Measurements from ENCODE around the gene GLMP.

Gene GLMP

DNA sequence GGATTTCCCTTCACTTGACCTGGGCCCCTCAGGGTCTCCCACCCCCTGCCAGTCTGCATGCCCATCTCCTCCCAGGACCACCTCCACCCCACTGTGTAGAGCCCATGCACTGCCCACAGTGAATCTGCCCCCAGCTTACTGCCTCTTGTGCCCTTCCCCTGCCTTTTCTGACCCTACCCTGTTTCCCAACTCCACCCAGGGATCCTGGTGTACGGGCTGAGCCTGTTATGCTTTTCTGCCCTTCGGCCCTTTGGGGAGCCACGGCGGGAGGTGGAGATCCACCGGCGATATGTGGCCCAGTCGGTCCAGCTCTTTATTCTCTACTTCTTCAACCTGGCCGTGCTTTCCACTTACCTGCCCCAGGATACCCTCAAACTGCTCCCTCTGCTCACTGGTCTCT, 9.4 kb downstream of the GLMP start:
- DNase-seq (ENCODE audit: low read depth in 1 of 2, low spot score in 1 of 2) = no peak

DNA sequence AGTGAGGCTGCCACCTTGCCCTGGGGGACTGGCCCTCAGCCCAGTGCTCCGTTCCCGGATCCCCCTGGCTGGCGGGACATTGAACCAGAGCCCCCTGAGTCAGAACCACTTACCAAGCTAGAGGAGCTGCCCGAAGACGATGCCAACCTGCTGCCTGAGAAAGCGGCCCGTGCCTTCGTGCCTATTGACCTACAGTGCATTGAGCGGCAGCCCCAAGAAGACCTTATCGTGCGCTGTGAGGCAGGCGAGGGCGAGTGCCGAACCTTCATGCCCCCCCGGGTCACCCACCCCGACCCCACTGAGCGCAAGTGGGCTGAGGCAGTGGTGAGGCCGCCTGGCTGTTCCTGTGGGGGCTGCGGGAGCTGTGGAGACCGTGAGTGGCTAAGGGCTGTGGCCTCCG, 10.0 kb downstream of the GLMP start:
- DNase-seq (ENCODE audit: low read depth in 1 of 2, low spot score in 1 of 2) = no peak

DNA sequence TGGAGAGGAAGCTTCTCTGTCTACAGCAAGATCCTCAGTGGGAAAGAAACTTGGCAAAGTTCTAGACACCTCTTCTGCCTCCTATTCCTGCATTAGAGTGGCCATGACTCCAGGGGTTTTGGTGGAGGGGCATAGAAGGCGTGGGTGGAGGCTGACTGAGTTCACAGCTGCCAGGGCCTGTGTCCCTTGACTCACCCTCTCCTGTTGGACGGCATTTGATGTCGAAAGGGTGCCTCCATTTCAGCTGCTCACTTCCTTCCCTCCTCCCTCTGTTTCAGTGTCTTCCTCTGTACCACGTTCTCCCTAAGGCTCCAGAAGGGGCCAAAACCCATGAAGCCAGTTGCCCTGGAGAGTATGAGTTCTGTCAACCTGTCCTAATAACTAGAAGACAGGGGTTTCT, 10.7 kb downstream of the GLMP start:
- DNase-seq (ENCODE audit: low read depth in 1 of 2, low spot score in 1 of 2) = no peak

DNA sequence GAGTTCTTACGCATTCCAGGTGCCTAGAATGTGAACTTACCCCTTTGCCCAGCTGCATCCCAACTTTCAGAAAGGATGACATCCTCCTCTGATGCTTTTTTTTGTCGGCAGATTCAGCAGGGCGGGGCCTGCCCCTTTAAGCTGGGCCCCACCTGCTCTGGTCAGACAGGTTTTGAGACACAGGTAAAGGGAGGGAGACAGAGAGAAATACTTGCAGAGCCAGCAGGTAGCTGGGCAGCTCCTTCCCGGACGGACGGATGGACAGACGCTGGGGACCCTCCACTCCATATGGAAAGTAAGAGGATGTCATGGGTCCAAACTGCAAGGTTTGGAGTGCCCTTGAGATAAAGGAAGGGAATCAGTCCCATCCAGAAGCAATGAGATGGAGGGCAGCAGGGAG, 11.4 kb downstream of the GLMP start, which contains the start of gene TMEM79:
Gene TMEM79, plus strand, starts transcription at position 214 of the 400 bp plus-strand sequence. CDS start 902 bp downstream, outside the sequence.
- no peak for DNase-seq (ENCODE audit: low read depth in 1 of 2, low spot score in 1 of 2)

DNA sequence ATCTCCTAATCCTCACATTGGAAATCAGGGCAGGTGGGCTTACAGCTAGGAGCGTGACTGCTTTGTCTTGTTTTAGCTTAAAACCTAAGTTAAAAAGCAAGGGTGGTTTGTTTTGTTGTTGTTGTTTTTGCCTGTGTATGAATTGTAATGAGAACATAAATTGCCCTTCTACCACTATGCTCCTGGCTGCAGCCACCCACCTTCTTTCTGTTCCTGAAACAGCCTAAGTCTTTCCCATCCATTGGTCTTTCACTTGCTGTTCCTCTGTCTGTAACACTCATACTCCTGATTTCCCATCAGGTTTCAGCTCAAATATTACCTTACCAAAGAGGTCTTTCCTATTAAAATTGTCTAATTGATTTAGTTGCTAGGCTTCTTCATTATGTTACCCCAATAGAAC, 12.0 kb downstream of the GLMP start:
- no peak for DNase-seq (ENCODE audit: low read depth in 1 of 2, low spot score in 1 of 2)

DNA sequence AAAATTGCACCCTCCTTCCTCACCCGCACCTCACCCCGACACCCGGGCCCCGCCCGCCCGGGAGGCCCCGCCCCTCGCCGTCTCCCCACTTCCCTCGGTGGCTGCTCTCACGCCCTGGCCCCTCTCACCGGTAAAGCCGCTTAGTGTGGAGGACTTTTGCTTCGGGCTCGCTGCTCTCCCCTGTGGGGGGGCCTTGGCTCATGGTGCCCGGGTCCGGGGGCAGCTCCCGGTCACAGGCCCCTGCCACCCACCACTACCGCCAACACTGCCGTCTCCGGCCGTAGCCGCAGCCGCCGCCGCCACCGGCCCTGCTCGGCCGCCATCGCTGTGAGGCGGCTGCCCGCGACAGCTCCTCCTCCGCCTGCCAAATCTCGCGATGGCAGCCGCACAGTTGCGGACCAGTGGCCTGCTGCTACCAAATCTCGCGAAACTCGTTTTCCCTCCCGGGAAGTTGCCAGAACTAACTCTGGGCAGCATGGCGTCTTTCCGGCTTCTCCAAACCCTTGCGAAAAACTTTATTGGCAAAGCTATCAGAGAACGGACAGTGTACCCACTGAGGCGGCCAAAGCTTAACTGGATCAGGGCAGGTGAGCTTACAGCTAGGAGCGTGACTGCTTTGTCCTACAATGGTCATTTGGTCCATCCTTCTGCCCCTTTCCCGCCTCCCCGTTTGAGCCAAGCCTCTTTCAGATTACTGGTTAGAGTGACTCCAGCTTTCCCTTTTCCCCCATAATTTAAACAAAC, 12.8 kb downstream of the GLMP start, which contains the start of gene SMG5:
Gene SMG5, minus strand, starts transcription at position 347 of the 744 bp plus-strand sequence. Its CDS starts 145 bp downstream, at position 202.
- DNase-seq (ENCODE audit: low read depth in 1 of 2, low spot score in 1 of 2) = peak; percentile 89 to 90

DNA sequence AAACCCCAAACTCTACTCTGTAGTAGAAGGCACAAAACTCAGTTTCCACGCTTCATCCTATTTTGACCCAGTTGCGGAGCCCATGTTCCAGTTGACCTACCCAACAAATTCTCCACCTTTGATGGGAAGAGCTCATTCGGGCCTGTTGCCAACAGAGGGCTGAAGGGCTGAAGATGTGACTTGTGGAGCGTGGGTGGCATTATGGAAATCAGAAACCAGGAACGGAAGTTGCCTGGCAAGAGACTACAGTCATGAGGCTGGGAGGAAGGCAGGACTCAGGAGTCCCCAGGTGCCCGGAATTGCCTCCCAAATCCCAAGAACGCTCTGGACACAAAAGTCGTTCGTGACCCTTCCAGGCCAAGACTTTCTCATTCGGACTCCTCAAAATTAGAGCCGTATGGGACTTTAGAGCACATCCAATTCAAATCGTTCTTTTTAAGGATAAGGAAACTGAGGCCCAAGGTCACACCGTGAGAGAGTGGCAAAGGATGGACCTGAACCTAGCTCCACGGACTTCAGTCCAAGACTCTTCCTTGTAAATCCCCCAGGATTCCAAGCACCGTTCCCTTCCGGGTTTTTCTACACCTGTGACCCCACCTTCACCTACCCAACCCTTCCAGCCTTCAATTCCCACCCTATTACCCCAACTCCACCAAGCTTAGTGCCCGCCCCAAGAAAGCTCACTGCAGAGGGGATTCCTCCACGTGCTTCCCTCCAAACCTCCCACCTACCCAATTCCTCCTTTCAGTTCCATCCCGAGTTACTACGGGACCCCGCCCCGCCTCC, 13.6 kb downstream of the GLMP start:
- DNase-seq (ENCODE audit: low read depth in 1 of 2, low spot score in 1 of 2) = no peak

DNA sequence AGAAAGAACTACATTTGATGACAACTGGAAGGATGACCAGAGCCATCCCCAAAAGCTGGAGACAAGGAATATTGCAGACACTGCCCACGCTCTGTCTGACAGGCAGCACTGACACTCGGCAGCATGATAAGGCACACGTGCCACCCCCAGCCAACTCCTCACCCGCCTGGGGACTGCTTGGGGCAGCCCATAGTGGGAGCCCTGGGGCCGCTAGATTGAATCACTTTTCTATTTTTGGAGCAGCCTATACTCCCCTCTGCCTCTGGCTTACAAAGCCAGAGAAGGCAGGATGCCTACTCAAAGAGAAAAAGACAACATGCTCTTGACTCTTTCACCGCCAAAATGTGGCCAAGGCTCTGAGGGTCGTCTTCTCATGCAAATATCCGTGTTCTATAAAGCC, 14.2 kb downstream of the GLMP start:
- peak in 1 of 2 donors; percentile 41 for DNase-seq (ENCODE audit: low read depth in 1 of 2, low spot score in 1 of 2)

DNA sequence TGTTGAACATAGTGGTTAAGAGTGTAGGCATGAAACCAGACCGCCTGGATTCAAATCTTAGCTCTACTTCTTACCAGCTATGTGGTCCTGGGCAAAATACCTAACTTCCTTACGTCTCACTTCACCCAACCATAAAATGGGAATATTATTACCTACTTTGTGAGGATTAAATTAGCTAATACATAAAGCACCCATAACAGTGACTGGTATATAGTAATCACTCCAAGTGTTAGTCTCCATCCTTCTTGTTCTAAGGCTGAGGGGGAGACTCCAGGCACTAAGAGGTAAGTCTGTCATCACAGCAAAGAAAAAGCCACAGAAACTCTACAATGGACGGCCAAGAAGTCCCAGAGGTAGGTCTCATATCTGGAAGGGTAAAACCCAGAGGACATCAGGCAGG, 15.6 kb downstream of the GLMP start:
- no peak for DNase-seq (ENCODE audit: low read depth in 1 of 2, low spot score in 1 of 2)

DNA sequence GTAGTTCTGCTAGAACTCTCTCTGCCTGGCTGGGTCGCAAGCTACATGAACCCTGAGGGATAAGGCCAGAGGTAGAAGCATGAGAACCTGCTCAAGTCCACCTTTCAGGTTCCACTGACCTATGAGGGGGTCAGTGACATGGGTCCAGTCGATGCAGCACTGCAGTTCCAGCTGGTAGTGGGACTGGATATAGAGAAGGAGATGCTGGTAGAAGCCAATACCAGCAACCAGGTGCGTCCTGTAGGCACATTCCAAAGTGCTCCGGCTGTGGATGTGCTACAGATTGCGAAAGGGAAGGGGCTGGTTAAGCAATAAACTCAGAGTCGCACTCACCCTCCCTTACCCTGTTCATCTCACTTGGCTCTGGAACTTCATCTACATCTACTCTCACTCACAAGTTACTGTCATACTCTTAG, 18.5 kb downstream of the GLMP start:
- no peak for DNase-seq (ENCODE audit: low read depth in 1 of 2, low spot score in 1 of 2)

DNA sequence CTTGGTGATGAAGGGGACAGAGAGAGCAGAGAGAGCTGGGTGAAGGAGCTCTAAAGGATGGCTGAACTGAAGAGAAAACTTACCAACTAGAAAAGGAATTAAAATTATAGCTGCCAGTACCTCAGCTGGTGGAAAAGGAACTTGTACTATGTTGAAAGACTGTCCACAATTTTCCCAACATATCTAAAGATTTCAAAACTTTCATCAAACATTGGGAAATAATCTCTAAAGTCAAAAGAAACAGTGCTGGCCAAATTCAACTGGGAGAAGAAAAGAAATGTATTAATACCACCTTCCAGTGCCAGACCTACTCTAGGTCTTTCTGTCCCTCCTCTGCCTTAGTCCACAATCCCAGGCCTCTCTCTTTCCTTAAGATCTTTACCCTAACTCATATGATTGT, 18.9 kb downstream of the GLMP start:
- no peak for DNase-seq (ENCODE audit: low read depth in 1 of 2, low spot score in 1 of 2)

DNA sequence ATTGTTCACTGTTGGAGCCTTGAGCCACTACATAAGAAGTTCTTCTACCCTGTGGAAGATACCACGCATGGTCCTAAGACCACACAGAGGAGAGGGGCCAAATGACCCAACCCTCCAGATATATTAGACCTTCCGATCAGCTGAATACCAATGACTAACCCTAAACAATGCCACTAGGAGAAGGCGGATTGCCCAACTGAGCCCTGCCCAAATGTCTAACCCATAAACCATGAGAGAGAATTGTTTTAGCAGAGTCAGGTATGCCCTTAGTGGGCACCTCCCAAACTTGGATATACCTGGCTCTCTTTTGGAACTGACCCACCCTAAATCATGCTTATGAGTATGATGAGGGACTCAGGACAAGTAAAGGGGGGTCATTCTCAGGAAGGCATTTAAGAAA, 25.2 kb downstream of the GLMP start:
- DNase-seq (ENCODE audit: low read depth in 1 of 2, low spot score in 1 of 2) = no peak

DNA sequence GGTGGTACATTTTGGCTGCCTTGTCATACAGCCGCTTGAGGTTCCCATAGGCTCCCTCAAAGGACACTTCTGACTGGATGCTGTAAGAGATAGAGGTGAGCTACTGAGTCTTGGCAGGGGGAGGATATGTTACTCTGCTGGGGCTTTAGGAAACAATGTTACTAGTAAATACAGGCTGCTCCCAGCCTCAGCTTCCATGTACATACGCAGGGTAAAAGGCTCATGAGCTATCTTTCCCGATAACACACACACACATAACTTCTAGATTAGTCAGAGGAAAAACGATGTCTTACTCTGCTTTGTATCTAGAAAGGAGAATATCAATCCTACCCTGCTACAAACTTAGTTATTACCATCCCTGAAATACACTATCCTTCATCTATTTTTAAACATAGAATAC, 27.1 kb downstream of the GLMP start:
- DNase-seq (ENCODE audit: low read depth in 1 of 2, low spot score in 1 of 2) = no peak

DNA sequence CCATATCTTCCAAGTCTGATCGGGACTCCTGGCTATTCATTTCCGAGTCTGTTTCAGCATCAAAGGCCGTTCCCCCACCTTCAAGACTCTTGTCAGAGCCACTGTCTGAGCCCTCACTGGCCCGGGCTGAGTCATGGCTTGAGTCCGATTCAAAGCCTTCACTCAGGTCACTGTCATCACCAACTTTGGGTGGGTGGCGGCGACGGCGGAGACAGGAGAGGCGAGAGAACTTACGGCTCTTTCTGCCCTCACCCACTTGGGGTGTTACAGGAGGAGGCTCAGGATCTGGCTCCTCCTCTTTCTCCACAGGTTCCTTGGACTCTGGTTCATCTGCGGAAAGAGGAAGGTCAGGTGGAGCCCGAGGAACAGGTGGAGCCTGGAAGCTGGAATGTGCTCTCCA, 29.4 kb downstream of the GLMP start:
- DNase-seq (ENCODE audit: low read depth in 1 of 2, low spot score in 1 of 2) = no peak

DNA sequence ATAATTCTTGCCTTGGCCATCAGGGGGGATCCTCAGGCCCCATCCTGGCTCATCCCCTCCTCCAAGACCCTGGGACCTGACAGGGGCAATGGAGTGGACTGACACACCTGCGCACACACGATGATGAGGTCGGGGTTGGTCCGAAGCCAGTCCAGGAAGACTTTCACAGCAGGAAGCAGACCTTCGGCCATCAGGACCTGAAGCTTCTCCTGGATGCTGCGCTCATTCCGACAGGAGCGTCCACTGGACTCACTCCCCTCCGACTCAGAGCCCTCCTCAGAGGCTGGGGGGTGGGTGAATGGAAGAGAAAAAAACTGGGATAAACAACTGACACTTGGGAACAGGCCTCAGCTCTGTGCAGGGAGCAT, 32.2 kb downstream of the GLMP start:
- DNase-seq (ENCODE audit: low read depth in 1 of 2, low spot score in 1 of 2) = no peak

DNA sequence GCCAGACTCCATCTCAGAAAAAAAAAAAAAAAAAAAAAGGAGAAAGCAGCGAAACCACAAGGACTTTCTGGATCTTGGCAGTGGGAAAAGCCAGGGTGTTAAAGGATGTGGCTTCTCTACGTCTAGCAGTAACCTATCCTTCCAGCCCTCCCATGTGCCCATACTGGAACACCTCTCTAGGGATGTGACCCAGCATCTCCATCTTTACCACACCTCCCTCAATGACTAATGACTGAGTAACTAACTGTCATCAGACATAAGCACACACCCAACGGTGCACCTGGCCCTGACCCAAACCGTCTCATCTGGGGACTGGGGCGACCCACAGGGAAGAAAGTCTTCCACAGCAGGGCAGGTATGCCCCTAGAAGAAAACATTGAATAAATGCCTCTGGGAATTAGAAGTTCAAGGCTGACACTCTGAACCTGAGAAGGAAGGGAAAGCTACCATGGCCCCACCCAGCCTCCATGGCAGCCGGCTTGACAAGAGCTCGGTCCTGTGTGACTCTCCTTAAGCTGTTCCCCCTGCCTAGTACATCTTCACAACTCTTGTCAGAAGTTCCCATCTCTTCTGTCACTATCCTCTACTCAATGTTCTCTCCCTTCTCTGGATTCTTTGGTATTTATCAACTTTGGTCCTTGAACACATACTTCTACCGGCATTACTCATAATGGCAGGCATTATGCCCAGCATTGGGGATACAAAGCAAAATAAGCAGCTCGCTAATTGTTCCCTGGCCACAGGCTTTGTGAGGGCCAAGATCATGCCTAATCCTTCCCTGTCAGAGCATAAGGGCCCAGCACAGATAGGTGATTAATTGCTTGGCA, 32.8 kb downstream of the GLMP start:
- no peak for DNase-seq (ENCODE audit: low read depth in 1 of 2, low spot score in 1 of 2)

DNA sequence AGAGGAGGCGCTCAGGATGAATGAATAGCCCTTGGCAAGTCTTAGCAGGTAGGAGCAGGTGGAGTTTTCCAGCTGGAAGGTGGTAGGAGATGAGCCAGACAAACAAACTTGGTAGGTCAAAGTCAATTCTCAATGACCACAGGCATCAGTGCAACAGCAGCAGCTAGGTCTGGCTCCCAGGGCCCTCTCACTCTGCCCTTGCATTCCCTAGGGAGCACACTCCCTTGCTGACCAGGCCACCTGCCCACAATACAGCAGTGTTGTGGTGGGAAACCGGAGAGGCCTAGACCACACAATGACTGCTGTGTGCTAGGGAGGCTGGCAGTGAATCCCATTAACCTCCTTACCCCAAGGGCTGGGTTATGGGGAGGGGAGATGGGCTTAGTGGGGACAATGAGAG, 34.6 kb downstream of the GLMP start:
- DNase-seq (ENCODE audit: low read depth in 1 of 2, low spot score in 1 of 2) = no peak

DNA sequence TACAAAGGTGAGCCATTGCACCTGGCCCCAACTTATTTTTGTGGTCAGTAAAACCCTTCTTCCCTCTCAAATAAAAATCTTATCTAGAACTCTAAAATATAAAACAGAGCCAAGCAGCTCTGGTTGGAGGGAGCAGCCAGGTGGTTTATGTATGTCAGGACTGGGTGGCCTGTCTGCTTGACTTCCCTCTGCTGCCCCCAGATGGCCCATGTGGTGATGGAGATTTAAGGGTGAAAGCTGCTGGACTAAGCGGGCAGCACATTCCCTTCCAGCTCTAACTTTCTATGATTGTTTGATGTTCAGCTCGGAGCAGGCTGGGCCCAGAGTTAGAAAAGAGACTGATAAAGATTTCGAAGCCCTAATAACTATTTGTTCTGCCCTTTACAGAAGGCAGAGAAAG, 35.7 kb downstream of the GLMP start:
- no peak for DNase-seq (ENCODE audit: low read depth in 1 of 2, low spot score in 1 of 2)

DNA sequence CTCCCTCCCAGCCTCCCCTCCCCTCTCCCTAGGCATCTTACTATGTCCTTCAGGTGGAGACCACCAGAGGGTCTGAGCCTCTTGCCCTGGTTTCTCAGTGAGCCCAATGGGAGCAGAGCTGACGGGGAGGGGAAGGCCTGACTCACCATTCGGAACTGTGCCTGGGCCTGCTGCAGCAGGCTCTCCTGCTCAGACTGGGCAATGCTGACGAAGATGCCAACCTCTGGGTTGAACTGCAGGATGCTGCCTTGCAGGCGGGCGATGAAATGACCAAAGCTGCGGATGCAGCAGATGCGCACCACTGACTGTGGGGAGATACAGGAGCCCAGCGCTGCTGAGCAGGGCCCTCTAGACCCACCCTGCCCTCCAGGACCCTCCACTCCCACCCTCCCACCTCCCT, 36.6 kb downstream of the GLMP start:
- DNase-seq (ENCODE audit: low read depth in 1 of 2, low spot score in 1 of 2) = no peak

DNA sequence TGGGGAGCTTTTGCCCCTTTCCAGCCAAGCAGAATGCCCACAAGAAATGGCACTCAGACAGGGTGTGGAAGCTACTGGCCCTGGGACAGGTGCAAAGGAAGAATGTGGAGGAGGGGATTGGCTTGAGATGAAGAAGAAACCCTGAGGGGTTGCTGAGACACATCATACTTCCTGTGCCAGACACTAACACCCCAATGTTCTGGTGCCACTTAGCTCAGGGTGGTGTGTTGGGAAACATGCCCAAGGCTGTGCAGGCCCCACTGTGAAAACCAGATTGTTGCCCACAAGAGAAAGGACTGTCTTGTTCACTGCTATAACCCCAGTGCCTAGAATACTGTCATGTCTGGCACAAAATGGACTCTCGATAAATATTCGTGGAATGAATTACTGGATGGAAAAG, 37.8 kb downstream of the GLMP start:
- DNase-seq (ENCODE audit: low read depth in 1 of 2, low spot score in 1 of 2) = no peak

DNA sequence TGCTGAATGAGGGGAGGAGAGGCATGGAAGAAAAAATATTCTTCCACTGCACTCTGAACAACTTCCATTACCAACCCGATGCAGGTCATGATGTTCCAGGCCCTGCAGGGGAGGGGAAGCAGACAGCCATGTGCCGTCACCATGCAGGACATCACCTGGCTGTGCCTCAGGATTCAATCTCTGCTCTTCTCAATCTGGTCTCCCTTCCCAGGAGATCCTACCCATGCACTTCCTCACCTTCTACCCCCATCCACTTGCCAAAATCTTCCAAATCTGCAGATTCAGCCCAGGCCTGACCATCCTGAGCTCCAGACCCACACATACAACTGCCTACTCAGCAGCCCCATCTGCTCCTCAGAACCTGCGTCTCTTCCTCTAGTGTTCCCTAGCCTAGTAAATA, 41.8 kb downstream of the GLMP start:
- no peak for DNase-seq (ENCODE audit: low read depth in 1 of 2, low spot score in 1 of 2)

DNA sequence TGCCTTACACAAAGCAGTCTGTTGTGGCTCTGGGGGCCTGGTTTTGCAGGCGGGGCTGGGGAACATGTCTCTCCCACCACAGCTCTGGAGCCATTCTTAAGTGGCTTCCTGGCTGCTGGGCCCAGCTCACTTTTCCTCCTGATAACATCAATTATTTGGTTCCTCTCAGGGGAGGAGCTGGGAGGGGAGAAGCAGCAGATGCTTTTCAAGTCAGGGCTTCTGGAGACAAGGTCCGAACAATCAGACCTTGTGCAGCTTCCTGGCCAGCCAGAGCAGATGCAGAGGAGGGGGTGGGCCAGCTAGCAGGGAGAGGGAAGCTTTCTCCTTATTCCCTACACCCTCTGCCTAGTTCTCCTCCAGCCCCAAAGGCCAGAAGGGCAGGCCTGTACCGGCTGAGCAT, 44.0 kb downstream of the GLMP start:
- DNase-seq (ENCODE audit: low read depth in 1 of 2, low spot score in 1 of 2) = no peak
